Measurements from ENCODE around the gene MYL12B. TPM values are rescaled to one million over a fixed set of nuclear protein-coding genes. Genes with fewer than 3 reads are reported as not detected.

Gene MYL12B
- total RNA-seq, 2 donors from 2014 or later = 192 to 310 TPM

DNA sequence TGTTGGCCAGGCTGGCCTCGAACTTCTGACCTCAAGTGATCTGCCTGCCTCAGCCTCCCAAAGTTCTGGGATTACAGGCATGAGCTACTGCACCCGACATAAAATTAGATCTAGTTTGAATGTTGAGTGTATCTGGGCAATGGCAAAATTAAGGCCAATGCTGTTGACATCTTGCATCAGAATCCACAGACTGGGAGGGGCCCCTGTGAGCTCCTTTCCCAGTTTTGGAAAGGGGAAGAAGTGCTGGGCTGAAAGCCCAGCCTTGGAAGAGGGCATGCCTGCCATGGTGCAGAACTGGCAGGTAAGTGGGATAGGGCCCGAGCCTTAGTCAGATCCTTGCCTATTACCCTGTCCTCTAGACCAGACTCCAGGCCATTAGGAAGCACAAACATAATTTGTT lies 37.7 kb upstream of the MYL12B start:
- Mint-ChIP-seq H3K4me1 (ENCODE audit: low read depth in 2 of 2) (peaks cover 0 to 5% of the 10 kb centered on the region in 2 donors), H3K9me3 (no peaks in the 10 kb centered on the region), H3K27me3 (no peaks in the 10 kb centered on the region), H3K4me3 (no peak overlapping the region), H3K36me3 (no peaks in the 10 kb centered on the region), H3K27ac (no peak overlapping the region)
- DNase-seq (ENCODE audit: low spot score) (no peak), ATAC-seq (no peak)

DNA sequence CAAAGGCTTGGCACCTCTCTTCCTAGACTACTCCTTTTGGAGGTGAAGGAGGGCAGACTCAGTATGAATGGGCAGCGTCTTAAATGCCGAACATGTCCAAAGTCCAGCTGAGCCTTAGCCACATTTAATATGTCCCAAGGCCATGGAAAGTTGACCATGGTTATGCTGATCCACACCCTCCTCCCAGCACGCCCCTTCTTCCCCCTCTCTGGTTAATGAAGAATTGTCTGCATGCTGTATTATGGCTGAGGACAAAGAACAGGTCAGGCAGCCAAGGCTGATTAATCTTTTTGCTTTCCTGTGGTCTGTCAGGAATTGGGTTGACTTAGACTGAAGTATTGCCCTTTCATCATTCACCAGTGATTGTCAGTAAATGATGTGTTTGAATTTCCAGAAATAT lies 36.3 kb upstream of the MYL12B start:
- no peak overlapping the region for H3K27ac Mint-ChIP-seq
- no peaks in the 10 kb centered on the region for H3K36me3 Mint-ChIP-seq
- no peak for ATAC-seq
- peaks cover 0 to 5% of the 10 kb centered on the region in 2 donors for H3K4me1 Mint-ChIP-seq (ENCODE audit: low read depth in 2 of 2)
- no peaks in the 10 kb centered on the region for H3K27me3 Mint-ChIP-seq
- no peak for DNase-seq (ENCODE audit: low spot score)
- H3K4me3 Mint-ChIP-seq = no peak overlapping the region
- no peaks in the 10 kb centered on the region for H3K9me3 Mint-ChIP-seq

DNA sequence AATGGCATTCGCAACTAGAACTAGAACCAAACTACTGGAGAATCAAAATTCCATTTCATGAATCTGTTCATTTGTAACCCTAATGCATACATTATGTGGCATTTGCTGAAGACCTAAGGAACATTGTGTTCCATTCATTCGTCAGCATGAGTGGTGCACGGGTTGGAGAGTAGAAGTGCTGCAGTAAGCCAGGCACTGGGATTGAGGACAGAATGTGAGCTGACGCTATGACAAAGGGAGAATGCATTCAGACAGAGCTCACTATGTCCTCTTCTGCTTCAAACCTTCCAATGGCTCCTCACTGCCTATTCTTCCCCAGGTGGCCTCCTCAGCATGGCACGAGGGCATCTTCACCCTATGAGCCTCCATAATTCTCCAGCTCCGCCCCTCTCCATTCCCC lies 35.9 kb upstream of the MYL12B start:
- Mint-ChIP-seq H3K27me3 (no peaks in the 10 kb centered on the region), H3K9me3 (no peaks in the 10 kb centered on the region), H3K27ac (no peak overlapping the region), H3K4me3 (no peak overlapping the region), H3K36me3 (no peaks in the 10 kb centered on the region), H3K4me1 (ENCODE audit: low read depth in 2 of 2) (peaks cover 0 to 5% of the 10 kb centered on the region in 2 donors)
- ATAC-seq (no peak), DNase-seq (ENCODE audit: low spot score) (no peak)

DNA sequence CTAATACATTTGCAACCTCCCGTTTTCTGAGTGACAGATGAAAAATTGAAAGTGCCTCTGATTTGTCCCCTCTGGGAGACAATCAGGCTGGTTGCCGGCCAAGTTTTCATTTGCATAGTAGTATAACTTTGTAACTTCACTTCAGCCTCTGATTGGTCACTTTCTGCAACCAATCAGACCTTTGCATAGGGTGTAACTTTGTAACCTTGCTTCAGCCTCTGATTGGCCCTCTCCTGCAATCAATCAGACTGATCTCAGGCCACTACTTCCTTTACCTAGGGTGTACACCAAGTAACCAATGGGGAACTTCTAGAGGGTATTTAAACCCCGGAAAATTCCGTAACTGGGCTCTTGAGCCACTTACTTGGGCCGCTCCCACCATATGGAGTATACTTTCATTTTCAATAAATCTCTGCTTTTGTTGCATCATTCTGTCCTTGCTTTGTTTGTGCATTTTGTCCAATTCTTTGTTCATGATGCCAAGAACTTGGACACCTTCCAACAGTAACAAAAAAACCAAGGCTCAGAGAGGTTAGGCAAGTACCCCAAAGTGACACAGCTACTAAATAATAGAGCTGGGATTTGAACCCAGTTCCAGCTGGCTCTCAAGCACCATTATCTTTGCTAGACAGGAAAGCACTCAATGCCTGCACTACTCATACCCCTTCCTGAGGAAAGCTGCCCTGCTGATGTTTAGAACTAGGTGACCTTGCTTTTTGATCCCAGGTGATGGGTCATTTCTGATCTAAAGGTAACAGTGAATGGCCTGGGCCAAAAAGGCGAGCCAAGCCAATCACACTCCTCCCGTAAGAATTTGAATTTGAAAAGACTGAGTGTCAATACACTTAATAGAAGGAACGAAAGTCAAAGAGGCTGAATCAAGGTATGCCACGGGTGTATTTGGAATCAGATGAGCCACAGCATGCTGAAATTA lies 31.3 kb upstream of the MYL12B start:
- Mint-ChIP-seq H3K27me3 (no peaks in the 10 kb centered on the region), H3K4me3 (no peak overlapping the region), H3K9me3 (no peaks in the 10 kb centered on the region), H3K36me3 (no peaks in the 10 kb centered on the region), H3K27ac (no peak overlapping the region), H3K4me1 (ENCODE audit: low read depth in 2 of 2) (peaks cover 0 to 4% of the 10 kb centered on the region in 2 donors)
- DNase-seq (ENCODE audit: low spot score) = no peak
- ATAC-seq = peak in 1 of 2 donors; percentile 43

DNA sequence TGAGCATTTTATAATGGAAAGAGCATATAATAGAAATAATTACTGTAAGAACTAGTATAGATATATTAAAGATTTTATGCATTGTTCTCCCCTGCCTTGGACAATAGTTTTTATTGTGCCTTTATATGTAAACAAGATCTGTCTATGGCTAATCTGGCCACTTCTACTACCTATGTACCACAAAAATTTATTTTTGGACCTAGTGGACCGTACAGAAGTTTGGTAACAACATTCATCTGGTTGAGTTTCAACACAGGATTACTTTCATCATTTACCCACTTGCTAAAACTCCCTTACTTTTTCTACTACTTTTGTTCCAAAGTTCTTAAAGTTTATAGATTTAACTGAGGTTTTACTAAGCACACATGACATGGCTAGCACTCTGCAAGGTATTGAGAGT lies 28.9 kb upstream of the MYL12B start:
- no peaks in the 10 kb centered on the region for H3K27me3 Mint-ChIP-seq
- H3K4me3 Mint-ChIP-seq = no peak overlapping the region
- H3K9me3 Mint-ChIP-seq = no peaks in the 10 kb centered on the region
- DNase-seq (ENCODE audit: low spot score) = no peak
- no peaks in the 10 kb centered on the region for H3K4me1 Mint-ChIP-seq (ENCODE audit: low read depth in 2 of 2)
- no peak for ATAC-seq
- H3K27ac Mint-ChIP-seq = no peak overlapping the region
- no peaks in the 10 kb centered on the region for H3K36me3 Mint-ChIP-seq

- no peak overlapping the region for H3K27ac Mint-ChIP-seq
- ATAC-seq (no peak), DNase-seq (ENCODE audit: low spot score) (no peak)
- H3K4me3 Mint-ChIP-seq = no peak overlapping the region
- no peaks in the 10 kb centered on the region for H3K4me1 Mint-ChIP-seq (ENCODE audit: low read depth in 2 of 2)
- H3K9me3 Mint-ChIP-seq = no peaks in the 10 kb centered on the region
- no peaks in the 10 kb centered on the region for H3K27me3 Mint-ChIP-seq
- no peaks in the 10 kb centered on the region for H3K36me3 Mint-ChIP-seq
These were observed 28.3 kb upstream of the MYL12B start for GRCh38 chr18:3233433-3234168.

DNA sequence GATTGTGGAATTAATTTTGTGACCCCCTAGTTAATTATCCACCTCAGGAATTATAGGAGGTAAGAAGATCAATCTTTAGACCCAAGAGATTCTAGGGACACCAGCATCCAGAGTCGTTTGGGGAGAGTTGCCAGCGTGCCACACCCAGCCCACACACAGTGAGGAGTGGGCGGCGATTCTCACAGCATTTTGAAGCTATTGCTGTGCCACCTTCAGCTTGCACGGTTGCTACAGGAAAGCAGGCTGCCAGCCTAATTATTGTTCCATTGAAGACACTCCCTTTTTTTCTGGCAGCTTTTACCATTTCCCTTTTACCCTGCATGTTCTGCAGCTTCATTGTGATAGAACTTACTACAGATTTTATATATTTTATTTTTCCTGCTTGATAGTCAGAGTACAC lies 27.5 kb upstream of the MYL12B start:
- Mint-ChIP-seq H3K27ac (no peak overlapping the region), H3K9me3 (no peaks in the 10 kb centered on the region), H3K27me3 (no peaks in the 10 kb centered on the region), H3K4me1 (ENCODE audit: low read depth in 2 of 2) (peaks cover 0 to 5% of the 10 kb centered on the region in 2 donors), H3K36me3 (no peaks in the 10 kb centered on the region), H3K4me3 (no peak overlapping the region)
- DNase-seq (ENCODE audit: low spot score) (no peak), ATAC-seq (no peak)

DNA sequence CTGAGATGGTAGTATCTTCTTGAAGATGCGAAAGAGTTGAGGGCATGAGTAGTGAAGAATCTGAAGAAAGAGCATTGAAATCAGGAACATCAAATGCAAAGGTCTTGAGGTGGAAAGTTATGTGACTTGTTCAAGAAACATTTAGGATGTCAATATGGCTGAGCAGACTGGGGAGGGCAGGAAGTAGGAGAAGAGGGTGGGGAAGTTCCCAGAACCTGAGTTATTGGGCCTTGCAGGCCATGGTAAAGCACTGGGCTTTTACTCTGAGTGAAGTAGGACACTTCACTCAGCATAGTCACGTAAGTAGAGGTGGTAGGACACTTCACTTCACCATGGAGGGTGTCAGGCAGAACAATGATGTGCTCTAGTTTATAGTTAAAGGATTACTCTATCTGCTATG lies 26.1 kb upstream of the MYL12B start:
- ATAC-seq (no peak), DNase-seq (ENCODE audit: low spot score) (no peak)
- Mint-ChIP-seq H3K36me3 (no peaks in the 10 kb centered on the region), H3K27me3 (no peaks in the 10 kb centered on the region), H3K4me3 (no peak overlapping the region), H3K9me3 (no peaks in the 10 kb centered on the region), H3K4me1 (ENCODE audit: low read depth in 2 of 2) (peaks cover 0 to 5% of the 10 kb centered on the region in 2 donors), H3K27ac (no peak overlapping the region)

GRCh38 chr18:3236470-3236869 lies 25.5 kb upstream of the MYL12B start:
- Mint-ChIP-seq H3K4me3 (no peak overlapping the region), H3K27me3 (no peaks in the 10 kb centered on the region), H3K27ac (no peak overlapping the region), H3K4me1 (ENCODE audit: low read depth in 2 of 2) (peaks cover 0 to 5% of the 10 kb centered on the region in 2 donors), H3K36me3 (no peaks in the 10 kb centered on the region), H3K9me3 (no peaks in the 10 kb centered on the region)
- ATAC-seq (no peak), DNase-seq (ENCODE audit: low spot score) (no peak)

DNA sequence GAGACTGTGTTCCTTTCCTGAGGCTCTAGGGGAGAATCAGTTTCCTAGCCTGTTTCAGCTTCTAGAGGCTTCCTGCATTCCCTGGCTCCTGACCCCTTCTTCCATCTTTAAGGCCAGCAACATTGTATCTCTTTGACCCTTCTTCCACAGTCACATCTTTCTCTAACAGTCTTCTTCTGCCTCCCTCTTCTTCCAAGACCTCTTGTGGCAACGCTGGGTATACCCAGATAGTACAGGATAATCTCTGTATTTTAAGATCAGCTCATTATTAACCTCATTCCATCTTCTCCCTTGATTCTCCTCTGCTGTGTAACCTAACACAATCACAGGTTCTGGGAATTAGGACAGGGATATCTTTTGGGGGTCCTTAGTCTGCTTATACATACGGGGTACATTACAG lies 23.2 kb upstream of the MYL12B start:
- Mint-ChIP-seq H3K36me3 (no peaks in the 10 kb centered on the region), H3K27ac (no peak overlapping the region), H3K4me3 (no peak overlapping the region), H3K4me1 (ENCODE audit: low read depth in 2 of 2) (peaks cover 0 to 5% of the 10 kb centered on the region in 2 donors), H3K27me3 (no peaks in the 10 kb centered on the region), H3K9me3 (no peaks in the 10 kb centered on the region)
- peak in 1 of 2 donors; percentile 6 for ATAC-seq
- DNase-seq (ENCODE audit: low spot score) = no peak

DNA sequence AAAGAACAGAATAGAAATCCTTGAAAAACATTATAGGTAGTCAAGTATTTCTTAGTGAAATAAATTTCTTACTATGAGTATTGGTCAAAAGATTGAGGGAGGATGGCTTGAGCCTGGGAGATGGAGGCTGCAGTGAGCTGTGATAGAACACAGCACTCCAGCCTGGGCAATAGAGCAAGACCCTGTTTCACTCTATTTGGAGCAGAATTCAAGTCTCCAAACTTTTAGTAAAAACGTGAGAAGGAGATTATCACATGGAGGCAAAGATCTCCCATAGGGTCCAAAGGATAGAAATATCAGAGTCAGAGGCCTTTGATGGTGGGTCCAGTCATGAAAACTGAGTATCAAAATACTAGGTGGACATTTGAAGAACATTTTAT lies 16.8 kb upstream of the MYL12B start:
- Mint-ChIP-seq H3K27me3 (no peaks in the 10 kb centered on the region), H3K4me1 (ENCODE audit: low read depth in 2 of 2) (peaks cover 24 to 42% of the 10 kb centered on the region in 2 donors), H3K36me3 (peaks cover 14% of the 10 kb centered on the region), H3K4me3 (peak overlapping the region; percentile 88), H3K9me3 (no peaks in the 10 kb centered on the region), H3K27ac (peak overlapping the region in 1 of 2 donors; percentile 80)
- ATAC-seq (no peak), DNase-seq (ENCODE audit: low spot score) (no peak)

- peak overlapping the region; percentile 80 to 93 for H3K27ac Mint-ChIP-seq
- DNase-seq (ENCODE audit: low spot score) (peak; percentile 90), ATAC-seq (peak; percentile 69 to 71)
- peaks cover 31 to 49% of the 10 kb centered on the region in 2 donors for H3K4me1 Mint-ChIP-seq (ENCODE audit: low read depth in 2 of 2)
- no peaks in the 10 kb centered on the region for H3K27me3 Mint-ChIP-seq
- H3K36me3 Mint-ChIP-seq = peaks cover 21% of the 10 kb centered on the region
- H3K9me3 Mint-ChIP-seq = no peaks in the 10 kb centered on the region
- H3K4me3 Mint-ChIP-seq = peak overlapping the region; percentile 88
These were observed 15.9 kb upstream of the MYL12B start for GRCh38 chr18:3245853-3246634.

DNA sequence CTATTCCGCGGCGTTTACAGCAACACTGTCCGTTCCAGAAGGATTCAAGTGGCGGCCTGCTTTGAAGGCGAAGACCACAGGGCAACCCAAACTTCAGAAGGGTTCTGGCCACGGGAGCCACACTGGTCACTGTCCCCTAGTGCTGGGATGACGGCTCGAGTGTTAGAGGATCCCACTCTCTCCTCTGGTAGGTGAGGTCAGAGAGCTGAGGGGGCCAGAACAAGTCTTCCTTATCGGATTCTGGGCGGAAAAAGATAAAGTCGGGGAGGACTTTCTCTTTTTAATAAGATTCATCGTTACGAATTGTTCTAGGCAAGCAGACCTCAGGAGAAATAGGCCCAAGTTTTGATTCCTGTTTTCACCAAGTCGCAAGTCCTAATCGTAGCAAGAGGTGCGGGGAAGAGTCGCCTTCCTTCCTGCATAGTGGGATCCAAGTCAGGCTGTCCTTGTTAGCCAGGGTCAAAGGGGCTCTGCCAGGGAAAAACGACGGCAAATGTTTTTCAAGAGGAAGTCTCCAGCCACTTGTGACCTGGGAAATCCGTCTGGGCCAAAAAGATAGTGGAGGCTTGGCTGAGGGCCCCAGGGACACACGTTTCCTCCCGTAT lies 15.2 kb upstream of the MYL12B start:
- no peak for DNase-seq (ENCODE audit: low spot score)
- Mint-ChIP-seq H3K4me3 (peak overlapping the region; percentile 88), H3K36me3 (peaks cover 21% of the 10 kb centered on the region), H3K4me1 (ENCODE audit: low read depth in 2 of 2) (peaks cover 33 to 54% of the 10 kb centered on the region in 2 donors), H3K9me3 (no peaks in the 10 kb centered on the region), H3K27me3 (no peaks in the 10 kb centered on the region), H3K27ac (peak overlapping the region; percentile 80 to 93)
- peak in 1 of 2 donors; percentile 2 for ATAC-seq

All from natural killer cell treated with Interleukin-12 subunit alpha and Interleukin-12 subunit beta and Interleukin-15 and Interleukin-18, amount 100 ng/mL, for 72 hours (primary cell).